ENCODE results near the gene CNTN3. TPM values are rescaled to one million over a fixed set of nuclear protein-coding genes. Genes with fewer than 3 reads are reported as not detected.

CNTN3 gene
- polyA plus RNA-seq, 1 donor from 2014 or later: 31.8 TPM

DNA sequence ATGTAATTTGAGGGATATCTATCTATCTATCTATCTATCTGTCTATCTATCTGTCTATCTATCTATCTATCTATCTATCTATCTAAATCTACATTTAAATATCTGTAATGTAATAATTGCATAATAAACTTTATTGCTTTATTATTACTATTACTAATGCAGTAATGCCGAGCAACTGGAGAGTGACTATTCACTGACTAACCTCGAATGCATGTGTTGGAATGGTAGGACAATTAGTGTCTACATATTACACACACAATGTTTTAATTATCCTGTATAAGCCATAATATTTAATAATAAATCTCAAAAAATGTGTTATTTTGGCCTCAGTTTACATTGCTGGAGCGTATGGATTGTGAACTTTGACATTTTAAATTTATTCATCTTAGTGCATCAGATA lies 25.2 kb upstream of the CNTN3 start:
- no peaks in the 10 kb centered on the region for H3K79me2 ChIP-seq (replicated peaks; ENCODE audit: insufficient read depth, low read length)
- no peak overlapping the region for H3K4me2 ChIP-seq (ENCODE audit: low read length)
- no peak overlapping the region for H3K9ac ChIP-seq (ENCODE audit: low read length)
- H2AFZ ChIP-seq (ENCODE audit: low read depth, low read length): no peak overlapping the region
- no peaks in the 10 kb centered on the region for H4K20me1 ChIP-seq (ENCODE audit: insufficient read depth)
- no peaks in the 10 kb centered on the region for H3K9me2 ChIP-seq (ENCODE audit: insufficient read depth, low read length)
- no peaks in the 10 kb centered on the region for H3K9me3 ChIP-seq (ENCODE audit: low read length)
- no peak overlapping the region for H3K27ac ChIP-seq (ENCODE audit: low read length)
- H3K4me3 ChIP-seq (ENCODE audit: low read length): no peak overlapping the region
- H3F3A ChIP-seq (ENCODE audit: insufficient read depth, low read length, poor library complexity, severe bottlenecking): no peaks in the 10 kb centered on the region
- H3K27me3 ChIP-seq (ENCODE audit: insufficient read depth, low read depth, low read length): no peaks in the 10 kb centered on the region
- no peaks in the 10 kb centered on the region for H3K36me3 ChIP-seq (ENCODE audit: insufficient read depth, low read length)
- TF ChIP-seq TAF1 (IDR thresholded peaks at IDR 0.05; ENCODE audit: low read depth): no peak
- no peak for TF ChIP-seq EZH2 (IDR thresholded peaks at IDR 0.05; ENCODE audit: borderline replicate concordance, insufficient read depth, low read length, poor library complexity, severe bottlenecking)
- TF ChIP-seq, protein P1, sequence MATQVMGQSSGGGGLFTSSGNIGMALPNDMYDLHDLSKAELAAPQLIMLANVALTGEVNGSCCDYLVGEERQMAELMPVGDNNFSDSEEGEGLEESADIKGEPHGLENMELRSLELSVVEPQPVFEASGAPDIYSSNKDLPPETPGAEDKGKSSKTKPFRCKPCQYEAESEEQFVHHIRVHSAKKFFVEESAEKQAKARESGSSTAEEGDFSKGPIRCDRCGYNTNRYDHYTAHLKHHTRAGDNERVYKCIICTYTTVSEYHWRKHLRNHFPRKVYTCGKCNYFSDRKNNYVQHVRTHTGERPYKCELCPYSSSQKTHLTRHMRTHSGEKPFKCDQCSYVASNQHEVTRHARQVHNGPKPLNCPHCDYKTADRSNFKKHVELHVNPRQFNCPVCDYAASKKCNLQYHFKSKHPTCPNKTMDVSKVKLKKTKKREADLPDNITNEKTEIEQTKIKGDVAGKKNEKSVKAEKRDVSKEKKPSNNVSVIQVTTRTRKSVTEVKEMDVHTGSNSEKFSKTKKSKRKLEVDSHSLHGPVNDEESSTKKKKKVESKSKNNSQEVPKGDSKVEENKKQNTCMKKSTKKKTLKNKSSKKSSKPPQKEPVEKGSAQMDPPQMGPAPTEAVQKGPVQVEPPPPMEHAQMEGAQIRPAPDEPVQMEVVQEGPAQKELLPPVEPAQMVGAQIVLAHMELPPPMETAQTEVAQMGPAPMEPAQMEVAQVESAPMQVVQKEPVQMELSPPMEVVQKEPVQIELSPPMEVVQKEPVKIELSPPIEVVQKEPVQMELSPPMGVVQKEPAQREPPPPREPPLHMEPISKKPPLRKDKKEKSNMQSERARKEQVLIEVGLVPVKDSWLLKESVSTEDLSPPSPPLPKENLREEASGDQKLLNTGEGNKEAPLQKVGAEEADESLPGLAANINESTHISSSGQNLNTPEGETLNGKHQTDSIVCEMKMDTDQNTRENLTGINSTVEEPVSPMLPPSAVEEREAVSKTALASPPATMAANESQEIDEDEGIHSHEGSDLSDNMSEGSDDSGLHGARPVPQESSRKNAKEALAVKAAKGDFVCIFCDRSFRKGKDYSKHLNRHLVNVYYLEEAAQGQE (IDR thresholded peaks at IDR 0.05; ENCODE audit: borderline replicate concordance): no peak
- no peak for TF ChIP-seq SMC3 (conservative IDR thresholded peaks at IDR 0.05; ENCODE audit: poor library complexity)
- no peak for TF ChIP-seq MXI1 (conservative IDR thresholded peaks at IDR 0.05; ENCODE audit: poor library complexity, severe bottlenecking)
- TF ChIP-seq, protein P2, sequence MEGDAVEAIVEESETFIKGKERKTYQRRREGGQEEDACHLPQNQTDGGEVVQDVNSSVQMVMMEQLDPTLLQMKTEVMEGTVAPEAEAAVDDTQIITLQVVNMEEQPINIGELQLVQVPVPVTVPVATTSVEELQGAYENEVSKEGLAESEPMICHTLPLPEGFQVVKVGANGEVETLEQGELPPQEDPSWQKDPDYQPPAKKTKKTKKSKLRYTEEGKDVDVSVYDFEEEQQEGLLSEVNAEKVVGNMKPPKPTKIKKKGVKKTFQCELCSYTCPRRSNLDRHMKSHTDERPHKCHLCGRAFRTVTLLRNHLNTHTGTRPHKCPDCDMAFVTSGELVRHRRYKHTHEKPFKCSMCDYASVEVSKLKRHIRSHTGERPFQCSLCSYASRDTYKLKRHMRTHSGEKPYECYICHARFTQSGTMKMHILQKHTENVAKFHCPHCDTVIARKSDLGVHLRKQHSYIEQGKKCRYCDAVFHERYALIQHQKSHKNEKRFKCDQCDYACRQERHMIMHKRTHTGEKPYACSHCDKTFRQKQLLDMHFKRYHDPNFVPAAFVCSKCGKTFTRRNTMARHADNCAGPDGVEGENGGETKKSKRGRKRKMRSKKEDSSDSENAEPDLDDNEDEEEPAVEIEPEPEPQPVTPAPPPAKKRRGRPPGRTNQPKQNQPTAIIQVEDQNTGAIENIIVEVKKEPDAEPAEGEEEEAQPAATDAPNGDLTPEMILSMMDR (IDR thresholded peaks at IDR 0.05; ENCODE audit: poor library complexity, severe bottlenecking): no peak
- TF ChIP-seq RAD21 (conservative IDR thresholded peaks at IDR 0.05): no peak
- TF ChIP-seq POLR2AphosphoS5 (IDR thresholded peaks at IDR 0.05): no peak
- no peak for TF ChIP-seq EP300 (conservative IDR thresholded peaks at IDR 0.05; ENCODE audit: poor library complexity, severe bottlenecking)

DNA sequence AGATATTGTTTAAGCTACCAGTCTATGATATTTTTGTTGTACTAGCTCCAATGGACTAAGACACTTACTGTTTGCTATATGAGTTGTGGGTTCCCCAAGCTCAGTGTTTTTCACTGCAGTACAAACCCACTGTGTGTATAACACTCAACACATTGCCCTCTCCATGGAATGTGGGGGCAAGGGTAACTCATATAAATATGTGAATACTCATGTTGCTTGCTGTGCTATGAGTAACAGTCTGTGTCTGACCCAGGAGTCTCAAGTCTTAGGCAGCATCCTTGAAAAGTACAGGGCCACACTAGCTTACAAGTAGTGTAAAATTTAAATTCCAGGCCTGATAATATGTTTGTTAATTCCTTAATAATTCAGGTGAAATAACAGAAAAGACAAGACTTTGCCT lies 22.5 kb upstream of the CNTN3 start:
- H2AFZ ChIP-seq (ENCODE audit: low read depth, low read length): no peak overlapping the region
- H3K9me2 ChIP-seq (ENCODE audit: insufficient read depth, low read length): no peaks in the 10 kb centered on the region
- H3K9ac ChIP-seq (ENCODE audit: low read length): no peak overlapping the region
- no peak overlapping the region for H3K27ac ChIP-seq (ENCODE audit: low read length)
- H3K4me2 ChIP-seq (ENCODE audit: low read length): no peak overlapping the region
- H3K79me2 ChIP-seq (replicated peaks; ENCODE audit: insufficient read depth, low read length): no peaks in the 10 kb centered on the region
- no peaks in the 10 kb centered on the region for H3K36me3 ChIP-seq (ENCODE audit: insufficient read depth, low read length)
- no peaks in the 10 kb centered on the region for H3K27me3 ChIP-seq (ENCODE audit: insufficient read depth, low read depth, low read length)
- no peaks in the 10 kb centered on the region for H3F3A ChIP-seq (ENCODE audit: insufficient read depth, low read length, poor library complexity, severe bottlenecking)
- no peak overlapping the region for H3K4me3 ChIP-seq (ENCODE audit: low read length)
- no peak for TF ChIP-seq SMC3 (conservative IDR thresholded peaks at IDR 0.05; ENCODE audit: poor library complexity)
- TF ChIP-seq, protein P1 (IDR thresholded peaks at IDR 0.05; ENCODE audit: borderline replicate concordance): no peak
- no peak for TF ChIP-seq EP300 (conservative IDR thresholded peaks at IDR 0.05; ENCODE audit: poor library complexity, severe bottlenecking)
- TF ChIP-seq, protein P2 (IDR thresholded peaks at IDR 0.05; ENCODE audit: poor library complexity, severe bottlenecking): no peak
- TF ChIP-seq RAD21 (conservative IDR thresholded peaks at IDR 0.05): no peak
- no peak for TF ChIP-seq MXI1 (conservative IDR thresholded peaks at IDR 0.05; ENCODE audit: poor library complexity, severe bottlenecking)
- TF ChIP-seq POLR2AphosphoS5 (IDR thresholded peaks at IDR 0.05): no peak
- TF ChIP-seq TAF1 (IDR thresholded peaks at IDR 0.05; ENCODE audit: low read depth): no peak
- no peak for TF ChIP-seq EZH2 (IDR thresholded peaks at IDR 0.05; ENCODE audit: borderline replicate concordance, insufficient read depth, low read length, poor library complexity, severe bottlenecking)
- H4K20me1 ChIP-seq (ENCODE audit: insufficient read depth): no peaks in the 10 kb centered on the region
- no peaks in the 10 kb centered on the region for H3K9me3 ChIP-seq (ENCODE audit: low read length)
